HFF-Myc (cell line): ENCODE data around the gene ABHD12.

ENCODE experiments used
- DNase-seq: peaks from one replicate; pipeline ENCODE4 v3.0.0-alpha.2; 2011; ENCODE audit warnings: low read depth; ENCODE audit errors: extremely low read depth
- H3K4me3 ChIP-seq: replicated peaks from 2 replicates; pipeline ENCODE4 v1.5.1; 2011; ENCODE audit warnings: low read depth, mild to moderate bottlenecking, control low read depth, low read length
- CTCF ChIP-seq: IDR thresholded peaks from 2 replicates; pipeline ENCODE4 v1.5.1; 2012; ENCODE audit warnings: mild to moderate bottlenecking, low read depth, low read length, control low read depth; ENCODE audit errors: missing control alignments

Gene ABHD12

GRCh38 chr20:25389401-25389857, 1.2 kb downstream of the ABHD12 start:
- DNase-seq, result no peak
- no peak for TF ChIP-seq CTCF
- H3K4me3 ChIP-seq, result peak overlapping the region; percentile 93

- TF ChIP-seq CTCF, result no peak
- H3K4me3 ChIP-seq, result no peak overlapping the region
- DNase-seq, result no peak
Observed at GRCh38 chr20:25382704-25383370, 7.8 kb downstream of the ABHD12 start.

GRCh38 chr20:25380945-25381614, 9.6 kb downstream of the ABHD12 start:
- no peak overlapping the region for H3K4me3 ChIP-seq
- no peak for TF ChIP-seq CTCF

GRCh38 chr20:25378884-25379733, 11.5 kb downstream of the ABHD12 start:
- no peak for DNase-seq
- no peak overlapping the region for H3K4me3 ChIP-seq
- TF ChIP-seq CTCF, result no peak

More at GRCh38 chr20:25380945-25381614, 9.6 kb downstream of the ABHD12 start:
- DNase-seq, result no peak

- DNase-seq, result no peak
- no peak overlapping the region for H3K4me3 ChIP-seq
- no peak for TF ChIP-seq CTCF
Observed at GRCh38 chr20:25378189-25378883, 12.3 kb downstream of the ABHD12 start.

GRCh38 chr20:25376886-25377285, 13.7 kb downstream of the ABHD12 start:
- no peak for TF ChIP-seq CTCF
- DNase-seq, result no peak
- no peak overlapping the region for H3K4me3 ChIP-seq
